T-helper 1 cell treated with Interleukin-12 subunit alpha and Interleukin-12 subunit beta and Interleukin-4 antibody, amounts not matched to agents 30 μg/mL and 1 μg/mL, for 36 hours (primary cell): ENCODE measurements around the gene UNC93B1.

Experiments used
- H3K27ac Mint-ChIP-seq: one replicate; pipeline ENCODE4 v1.8.0; 2021; ENCODE audit warnings: mild to moderate bottlenecking, mixed read lengths
- H3K27me3 Mint-ChIP-seq: one replicate; pipeline ENCODE4 v1.8.0; 2021; ENCODE audit warnings: low read depth, mixed read lengths
- H3K36me3 Mint-ChIP-seq: one replicate; pipeline ENCODE4 v1.8.0; 2021; ENCODE audit warnings: low read depth, mixed read lengths
- H3K4me1 Mint-ChIP-seq: one replicate; pipeline ENCODE4 v1.8.0; 2021; ENCODE audit warnings: low read depth, mixed read lengths
- H3K4me3 Mint-ChIP-seq: one replicate; pipeline ENCODE4 v1.8.0; 2021; ENCODE audit warnings: mild to moderate bottlenecking, moderate library complexity, mixed read lengths
- H3K9me3 Mint-ChIP-seq: one replicate; pipeline ENCODE4 v1.8.0; 2021; ENCODE audit warnings: mixed read lengths

UNC93B1 gene

GRCh38 chr11:68010090-68011041 is 6.5 kb upstream of the UNC93B1 start, which contains the start of gene ALDH3B1:
ALDH3B1 (plus strand) TSS chr11:68010327; CDS start chr11:68015298, 4,971 bp downstream.
- Mint-ChIP-seq H3K36me3 (no peaks in the 10 kb centered on the region), H3K4me1 (peaks cover 6% of the 10 kb centered on the region), H3K27ac (no peak within 1 kb of the TSS), H3K9me3 (no peaks in the 10 kb centered on the region), H3K4me3 (no peak within 1 kb of the TSS), H3K27me3 (no peaks in the 10 kb centered on the region)

- H3K27me3 Mint-ChIP-seq = no peaks in the 10 kb centered on the region
- no peaks in the 10 kb centered on the region for H3K9me3 Mint-ChIP-seq
- H3K36me3 Mint-ChIP-seq = no peaks in the 10 kb centered on the region
- no peak overlapping the region for H3K4me3 Mint-ChIP-seq
- H3K27ac Mint-ChIP-seq = no peak overlapping the region
- peaks cover 10% of the 10 kb centered on the region for H3K4me1 Mint-ChIP-seq
Observed at GRCh38 chr11:68009391-68010089, 5.6 kb upstream of the UNC93B1 start.

DNA sequence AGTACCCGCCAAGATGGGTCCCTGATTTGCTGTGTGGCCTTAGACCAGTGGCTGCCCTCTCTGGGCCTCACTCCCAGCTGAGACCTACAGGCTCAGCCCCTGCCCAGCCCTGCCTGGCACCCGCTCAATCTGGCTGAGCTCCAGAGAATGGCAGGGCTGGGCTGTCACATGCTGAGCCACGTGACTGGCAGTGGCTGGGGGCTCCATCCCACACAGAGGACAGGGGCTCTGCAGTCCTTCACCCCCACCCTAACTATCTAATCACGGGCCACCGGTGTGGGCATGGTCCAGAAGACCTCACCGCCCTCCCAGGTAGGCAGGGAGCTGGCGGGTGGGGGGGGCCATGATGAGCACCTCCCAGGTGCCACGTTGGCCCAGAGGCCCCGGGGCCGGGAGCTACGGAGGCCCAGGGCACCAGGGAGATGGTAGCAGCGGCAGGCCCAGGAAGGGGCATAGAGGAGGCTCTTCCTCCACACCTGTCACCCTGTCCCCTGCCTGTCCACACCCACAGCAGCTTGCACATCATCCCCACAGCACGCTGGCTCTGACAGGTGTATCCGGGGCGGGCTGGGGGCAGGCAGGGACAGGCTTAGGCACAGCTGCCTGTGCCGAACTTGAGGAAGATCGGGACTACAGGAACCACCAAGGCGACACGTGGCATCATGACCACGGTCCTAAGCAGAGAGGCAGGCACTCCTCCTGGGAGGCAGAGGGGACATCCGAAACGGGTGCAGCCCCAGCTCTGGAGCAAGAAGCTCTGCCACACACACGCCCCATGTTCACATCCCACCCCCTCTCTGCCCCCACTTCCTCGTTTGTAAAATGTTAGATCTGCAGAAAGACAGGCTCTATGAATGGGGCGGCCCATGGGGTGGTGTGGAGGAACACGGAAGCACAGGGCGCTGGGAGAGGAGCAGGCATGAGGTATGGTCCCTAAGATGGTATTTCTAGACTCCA is 4.8 kb upstream of the UNC93B1 start:
- Mint-ChIP-seq H3K27me3 (no peaks in the 10 kb centered on the region), H3K36me3 (no peaks in the 10 kb centered on the region), H3K9me3 (no peaks in the 10 kb centered on the region), H3K4me3 (no peak overlapping the region), H3K27ac (no peak overlapping the region), H3K4me1 (peaks cover 12% of the 10 kb centered on the region)

- H3K27ac Mint-ChIP-seq = no peak overlapping the region
- H3K9me3 Mint-ChIP-seq = no peaks in the 10 kb centered on the region
- H3K27me3 Mint-ChIP-seq = no peaks in the 10 kb centered on the region
- no peaks in the 10 kb centered on the region for H3K36me3 Mint-ChIP-seq
- H3K4me1 Mint-ChIP-seq = peaks cover 14% of the 10 kb centered on the region
- no peak overlapping the region for H3K4me3 Mint-ChIP-seq
Observed at GRCh38 chr11:68007498-68008380, 3.8 kb upstream of the UNC93B1 start.

DNA sequence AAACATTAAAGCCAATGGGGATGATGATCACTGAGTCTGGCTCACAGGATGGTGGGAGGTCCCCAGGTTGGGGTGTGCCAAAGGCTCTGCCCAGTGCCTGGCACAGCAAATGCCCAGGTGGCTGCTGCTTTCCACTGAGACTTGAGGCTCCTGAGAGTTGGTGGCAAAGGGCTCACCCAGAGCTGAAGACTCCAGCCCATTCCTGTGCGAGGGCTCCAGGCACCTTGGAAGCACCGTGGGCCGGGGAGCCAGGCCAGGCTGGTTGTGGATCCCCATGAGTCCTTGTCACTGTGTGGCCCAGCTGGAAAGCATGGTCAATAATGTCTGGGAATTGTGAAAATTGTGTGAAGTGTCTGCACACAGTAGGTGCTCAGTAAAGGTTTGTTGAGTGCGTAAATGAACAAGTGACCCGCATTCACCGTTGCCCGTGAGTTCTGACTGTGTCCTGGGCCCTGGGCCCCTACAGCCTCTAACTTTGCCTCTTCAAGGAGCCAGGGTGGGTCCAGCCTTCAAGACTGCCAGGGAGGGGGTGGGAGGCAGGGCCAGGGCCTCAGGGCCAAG is 2.8 kb upstream of the UNC93B1 start:
- Mint-ChIP-seq H3K27me3 (no peaks in the 10 kb centered on the region), H3K4me1 (peaks cover 21% of the 10 kb centered on the region), H3K27ac (no peak overlapping the region), H3K4me3 (no peak overlapping the region), H3K36me3 (peaks cover 2% of the 10 kb centered on the region), H3K9me3 (no peaks in the 10 kb centered on the region)

GRCh38 chr11:68004551-68005335 is 846 bp upstream of the UNC93B1 start:
- Mint-ChIP-seq H3K4me3 (peak overlapping the region; percentile 89), H3K36me3 (peaks cover 2% of the 10 kb centered on the region), H3K9me3 (no peaks in the 10 kb centered on the region), H3K27ac (peak overlapping the region; percentile 81), H3K27me3 (no peaks in the 10 kb centered on the region), H3K4me1 (peaks cover 21% of the 10 kb centered on the region)

DNA sequence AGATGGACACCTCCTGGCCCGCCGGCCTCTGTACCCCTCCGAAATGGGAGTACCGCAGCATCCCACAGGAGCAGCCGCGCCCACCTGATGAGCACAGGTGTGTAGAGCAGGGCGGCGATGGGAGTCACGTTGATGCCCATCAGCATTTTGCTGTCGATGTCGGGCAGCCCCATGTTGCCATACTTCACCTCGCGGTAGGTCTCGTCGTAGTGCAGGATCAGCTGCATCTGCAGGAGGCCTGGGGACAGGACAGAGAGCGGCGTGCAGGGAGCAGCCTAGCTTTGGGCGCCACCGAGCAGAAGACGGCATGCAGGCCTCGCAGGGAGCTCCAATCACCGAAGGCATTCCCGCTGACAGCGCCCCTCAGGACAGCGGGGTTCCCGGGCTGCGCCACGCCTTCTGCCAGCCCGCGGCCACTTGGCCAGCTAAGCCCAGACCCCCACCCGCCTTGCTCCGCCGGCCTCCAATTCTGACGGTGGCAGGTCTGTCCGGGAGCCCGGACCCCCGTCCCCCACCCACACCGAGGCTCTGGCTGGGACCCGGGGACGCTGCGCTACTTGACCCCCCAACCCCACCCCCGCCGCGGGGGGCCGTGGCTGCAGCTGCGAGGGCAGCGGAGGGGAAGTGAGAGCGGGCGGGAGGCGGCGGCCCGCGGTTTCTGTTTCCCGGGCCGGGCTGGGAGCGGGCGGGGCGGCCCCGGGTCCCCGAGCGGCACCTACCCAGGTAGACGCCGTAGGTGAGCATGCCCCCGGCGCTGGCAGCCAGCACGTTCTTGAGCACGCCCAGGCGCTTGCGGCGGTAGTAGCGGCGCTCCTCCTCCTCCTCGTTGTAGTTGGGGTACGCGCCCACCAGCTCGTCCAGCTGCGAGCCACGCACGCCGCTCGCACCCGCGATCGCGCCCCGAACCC is 705 bp downstream of the UNC93B1 start:
- H3K27ac Mint-ChIP-seq = no peak overlapping the region
- H3K36me3 Mint-ChIP-seq = peaks cover 2% of the 10 kb centered on the region
- no peaks in the 10 kb centered on the region for H3K27me3 Mint-ChIP-seq
- H3K9me3 Mint-ChIP-seq = no peaks in the 10 kb centered on the region
- H3K4me3 Mint-ChIP-seq = peak overlapping the region; percentile 82
- peaks cover 19% of the 10 kb centered on the region for H3K4me1 Mint-ChIP-seq

- peaks cover 21% of the 10 kb centered on the region for H3K4me1 Mint-ChIP-seq
- H3K27me3 Mint-ChIP-seq = no peaks in the 10 kb centered on the region
- peaks cover 2% of the 10 kb centered on the region for H3K36me3 Mint-ChIP-seq
- peak overlapping the region; percentile 82 for H3K4me3 Mint-ChIP-seq
- H3K27ac Mint-ChIP-seq = no peak overlapping the region
- no peaks in the 10 kb centered on the region for H3K9me3 Mint-ChIP-seq
Observed at GRCh38 chr11:68002575-68002937, 1.3 kb downstream of the UNC93B1 start.

- peaks cover 27% of the 10 kb centered on the region for H3K4me1 Mint-ChIP-seq
Observed at GRCh38 chr11:67999704-68000103, 4.2 kb downstream of the UNC93B1 start.

GRCh38 chr11:67999201-67999629 is 4.7 kb downstream of the UNC93B1 start:
- no peak overlapping the region for H3K27ac Mint-ChIP-seq
- H3K36me3 Mint-ChIP-seq = peaks cover 8% of the 10 kb centered on the region
- no peaks in the 10 kb centered on the region for H3K9me3 Mint-ChIP-seq
- H3K4me1 Mint-ChIP-seq = peaks cover 28% of the 10 kb centered on the region
- H3K27me3 Mint-ChIP-seq = no peaks in the 10 kb centered on the region
- no peak overlapping the region for H3K4me3 Mint-ChIP-seq

More at GRCh38 chr11:67999704-68000103, 4.2 kb downstream of the UNC93B1 start:
- no peaks in the 10 kb centered on the region for H3K27me3 Mint-ChIP-seq
- no peaks in the 10 kb centered on the region for H3K9me3 Mint-ChIP-seq
- H3K4me3 Mint-ChIP-seq = no peak overlapping the region
- H3K27ac Mint-ChIP-seq = no peak overlapping the region
- H3K36me3 Mint-ChIP-seq = peaks cover 8% of the 10 kb centered on the region

DNA sequence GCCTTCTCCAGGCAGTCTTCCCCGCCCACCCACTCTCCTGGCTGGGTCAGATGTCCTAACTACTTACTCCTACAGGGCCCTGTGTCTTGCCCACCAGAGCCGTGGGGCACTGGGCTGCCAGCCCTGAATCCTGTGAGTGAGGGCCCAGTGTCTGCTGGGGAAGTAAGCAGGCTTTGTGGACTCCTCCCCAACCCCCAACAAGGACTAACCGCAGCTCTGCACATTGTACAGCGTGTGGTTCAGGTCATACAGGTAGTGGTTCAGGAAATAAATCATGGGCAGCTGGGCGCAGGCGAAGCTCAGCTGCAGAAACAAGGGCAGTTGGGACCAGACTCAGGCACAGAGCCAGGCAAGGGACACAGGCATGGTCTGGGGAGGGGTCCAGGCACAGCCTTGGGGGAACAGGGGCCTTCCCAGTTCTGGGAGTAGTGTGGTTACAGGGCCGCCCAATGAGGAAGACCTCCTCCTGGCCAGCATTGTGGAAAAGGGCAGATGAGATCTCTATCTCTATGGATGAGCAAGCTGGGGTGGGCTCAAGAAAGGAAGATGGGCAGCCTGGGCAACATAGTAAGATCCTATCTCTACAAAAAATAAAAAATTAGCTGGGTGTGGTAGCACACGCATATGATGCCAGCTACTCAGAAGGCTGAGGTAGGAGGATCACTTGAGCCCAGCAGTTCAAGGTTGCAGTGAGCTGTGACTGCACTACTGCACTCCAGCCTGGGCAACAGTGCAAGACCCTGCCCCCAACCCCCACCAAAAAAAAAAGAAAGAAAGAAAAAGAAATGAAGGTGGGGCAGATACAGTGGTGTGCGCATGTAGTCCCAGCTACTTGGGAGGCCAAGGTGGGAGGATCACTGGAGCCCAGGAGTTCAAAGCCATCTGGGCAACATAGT is 5.5 kb downstream of the UNC93B1 start:
- H3K27me3 Mint-ChIP-seq = no peaks in the 10 kb centered on the region
- no peaks in the 10 kb centered on the region for H3K9me3 Mint-ChIP-seq
- peaks cover 10% of the 10 kb centered on the region for H3K36me3 Mint-ChIP-seq
- peak overlapping the region; percentile 6 for H3K4me3 Mint-ChIP-seq
- peaks cover 31% of the 10 kb centered on the region for H3K4me1 Mint-ChIP-seq
- H3K27ac Mint-ChIP-seq = peak overlapping the region; percentile 13
